Upper lobe of right lung (tissue), 1 donor: ENCODE data around the gene TMEM107. TPM values are rescaled to one million over a fixed set of nuclear protein-coding genes. Genes with fewer than 3 reads are reported as not detected.

Experiments used
- ATAC-seq: fragments of 200-7000 bp; cut with Tn5 transposase; one replicate; pipeline ENCODE4 v1.9.1; 2020; ENCODE audit warnings: mild to moderate bottlenecking, moderate library complexity
- DNase-seq: peaks from one replicate; pipeline ENCODE4 v3.0.0-alpha.2; 2020
- H3K27ac ChIP-seq: fragments of 200-600 bp; one replicate; pipeline ENCODE4 v1.8.0; 2022
- H3K27me3 ChIP-seq: fragments of 200-600 bp; one replicate; pipeline ENCODE4 v1.8.0; 2022; ENCODE audit warnings: mild to moderate bottlenecking
- H3K36me3 ChIP-seq: fragments of 200-600 bp; one replicate; pipeline ENCODE4 v1.8.0; 2022
- H3K4me1 ChIP-seq: fragments of 200-600 bp; one replicate; pipeline ENCODE4 v1.8.0; 2022
- H3K4me3 ChIP-seq: fragments of 200-600 bp; one replicate; pipeline ENCODE4 v1.8.0; 2022; ENCODE audit warnings: mild to moderate bottlenecking
- H3K9me3 ChIP-seq: fragments of 200-600 bp; one replicate; pipeline ENCODE4 v1.8.0; 2022
- intact Hi-C: fragments of 100-400 bp; cut with DNase I; formaldehyde crosslinking; loops from one replicate; pipeline ENCODE4 v1.11.0; 2022
- total RNA-seq: library from RNA; stranded (reverse); fragmentation: NEBNext Ultra II Directional; extraction: Animal tissue kit (Norgen Biotek cat#: 25700); gene quantifications from one replicate; pipeline ENCODE4 v1.2.1, GENCODE V29; 2021
- TF ChIP-seq, protein P1 (sequence below): fragments of 200-600 bp; IDR thresholded peaks from one replicate; pipeline ENCODE4 v1.8.0; 2022; ENCODE audit warnings: antibody characterized with exemption
- donor health status: DM: no; HTN: yes; CAD: no; lungs with severe emphysema.

TMEM107 gene
- total RNA-seq, 1 donor from 2014 or later: 9.3 TPM

DNA sequence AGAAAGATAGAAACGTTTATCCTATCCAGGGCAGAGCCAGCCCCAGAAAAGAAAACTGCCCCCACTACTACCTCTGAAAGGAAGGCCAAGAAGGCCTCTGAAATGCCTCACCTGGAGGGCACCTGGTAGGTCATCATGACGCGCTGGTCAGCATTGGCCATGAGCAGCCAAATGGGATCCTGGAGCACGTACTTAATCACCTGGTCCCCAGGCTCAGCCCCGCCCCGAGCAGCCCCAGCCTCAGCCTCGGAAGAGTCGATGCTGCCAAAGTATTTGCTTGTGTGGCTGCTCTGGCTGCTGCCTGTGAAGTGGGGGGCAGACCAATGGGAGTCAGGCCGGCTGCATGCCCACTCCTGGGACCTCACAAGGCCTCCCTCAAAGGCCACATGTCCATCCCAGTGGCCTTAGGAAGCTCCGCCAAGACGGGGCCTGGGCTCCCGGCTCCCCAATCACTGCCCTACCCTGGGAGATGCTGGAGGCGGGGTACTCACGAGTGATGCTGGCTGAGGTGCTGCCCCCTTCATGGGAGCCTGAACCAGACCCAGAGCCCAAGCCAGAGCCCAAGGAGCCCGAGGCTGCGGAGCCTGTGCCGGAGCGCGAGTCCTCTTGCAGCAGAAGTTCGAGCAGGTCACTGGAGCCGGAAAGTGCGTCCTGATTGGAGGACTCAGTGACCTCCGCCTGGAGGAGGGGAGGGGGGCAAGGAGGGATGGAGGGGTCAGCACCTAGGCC, 33.9 kb downstream of the TMEM107 start:
- intact Hi-C loops: no loop called here
- H3K27me3 ChIP-seq: no peaks in the 10 kb centered on the region
- ATAC-seq: no peak
- no peaks in the 10 kb centered on the region for H3K9me3 ChIP-seq
- DNase-seq: no peak
- no peak overlapping the region for H3K4me3 ChIP-seq
- peaks cover 18% of the 10 kb centered on the region for H3K4me1 ChIP-seq
- H3K36me3 ChIP-seq: peaks cover 81% of the 10 kb centered on the region
- TF ChIP-seq, protein P1, sequence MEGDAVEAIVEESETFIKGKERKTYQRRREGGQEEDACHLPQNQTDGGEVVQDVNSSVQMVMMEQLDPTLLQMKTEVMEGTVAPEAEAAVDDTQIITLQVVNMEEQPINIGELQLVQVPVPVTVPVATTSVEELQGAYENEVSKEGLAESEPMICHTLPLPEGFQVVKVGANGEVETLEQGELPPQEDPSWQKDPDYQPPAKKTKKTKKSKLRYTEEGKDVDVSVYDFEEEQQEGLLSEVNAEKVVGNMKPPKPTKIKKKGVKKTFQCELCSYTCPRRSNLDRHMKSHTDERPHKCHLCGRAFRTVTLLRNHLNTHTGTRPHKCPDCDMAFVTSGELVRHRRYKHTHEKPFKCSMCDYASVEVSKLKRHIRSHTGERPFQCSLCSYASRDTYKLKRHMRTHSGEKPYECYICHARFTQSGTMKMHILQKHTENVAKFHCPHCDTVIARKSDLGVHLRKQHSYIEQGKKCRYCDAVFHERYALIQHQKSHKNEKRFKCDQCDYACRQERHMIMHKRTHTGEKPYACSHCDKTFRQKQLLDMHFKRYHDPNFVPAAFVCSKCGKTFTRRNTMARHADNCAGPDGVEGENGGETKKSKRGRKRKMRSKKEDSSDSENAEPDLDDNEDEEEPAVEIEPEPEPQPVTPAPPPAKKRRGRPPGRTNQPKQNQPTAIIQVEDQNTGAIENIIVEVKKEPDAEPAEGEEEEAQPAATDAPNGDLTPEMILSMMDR: no peak
- no peak overlapping the region for H3K27ac ChIP-seq

DNA sequence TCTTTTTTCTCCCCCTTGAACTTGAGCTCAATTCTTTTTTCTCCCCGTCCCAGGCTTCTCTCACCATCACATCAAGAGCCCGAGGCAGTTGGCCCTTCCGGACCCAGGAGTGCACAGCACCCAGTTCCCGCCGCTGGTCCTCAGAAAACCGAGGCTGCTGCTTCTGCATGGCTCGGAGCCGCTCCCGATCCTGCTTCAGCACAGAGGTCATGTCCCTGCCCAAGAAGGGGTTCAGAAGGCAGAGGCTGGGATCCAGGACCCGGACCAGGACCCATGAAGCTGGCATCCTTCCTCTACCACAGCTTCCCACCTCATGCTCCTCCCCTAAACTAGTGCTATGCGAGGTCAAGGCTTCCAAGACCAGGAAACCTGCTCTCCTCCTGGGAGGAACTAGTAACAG, 34.4 kb downstream of the TMEM107 start:
- ATAC-seq (no peak), DNase-seq (no peak)
- no peaks in the 10 kb centered on the region for H3K27me3 ChIP-seq
- H3K4me1 ChIP-seq: peaks cover 18% of the 10 kb centered on the region
- intact Hi-C loops: no loop called here
- no peaks in the 10 kb centered on the region for H3K9me3 ChIP-seq
- peaks cover 76% of the 10 kb centered on the region for H3K36me3 ChIP-seq
- no peak overlapping the region for H3K27ac ChIP-seq
- TF ChIP-seq, protein P1: no peak
- no peak overlapping the region for H3K4me3 ChIP-seq

DNA sequence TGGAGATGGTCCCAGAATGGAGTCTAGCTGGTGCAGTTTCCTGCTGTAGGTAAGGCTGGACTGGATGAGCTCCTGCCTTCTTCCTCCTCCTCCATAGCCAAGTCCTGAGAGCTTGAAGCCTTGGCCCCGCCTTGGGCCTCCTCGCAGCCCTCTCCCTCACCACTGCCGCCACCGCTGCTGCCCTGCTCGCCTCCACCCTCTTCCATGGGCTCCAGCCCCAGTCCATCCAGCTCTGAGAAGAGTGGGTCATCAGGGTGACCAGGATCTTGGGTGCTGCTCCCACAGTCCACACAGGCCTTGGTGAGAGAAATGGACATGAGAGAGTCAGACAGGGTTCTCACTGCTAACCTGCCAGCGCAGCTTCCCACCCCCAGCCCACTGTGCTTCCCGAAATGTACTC, 35.1 kb downstream of the TMEM107 start:
- peaks cover 18% of the 10 kb centered on the region for H3K4me1 ChIP-seq
- H3K27me3 ChIP-seq: no peaks in the 10 kb centered on the region
- DNase-seq (no peak), ATAC-seq (no peak)
- H3K9me3 ChIP-seq: no peaks in the 10 kb centered on the region
- peaks cover 69% of the 10 kb centered on the region for H3K36me3 ChIP-seq
- TF ChIP-seq, protein P1: no peak
- H3K27ac ChIP-seq: no peak overlapping the region
- intact Hi-C loops: no loop called here
- no peak overlapping the region for H3K4me3 ChIP-seq

DNA sequence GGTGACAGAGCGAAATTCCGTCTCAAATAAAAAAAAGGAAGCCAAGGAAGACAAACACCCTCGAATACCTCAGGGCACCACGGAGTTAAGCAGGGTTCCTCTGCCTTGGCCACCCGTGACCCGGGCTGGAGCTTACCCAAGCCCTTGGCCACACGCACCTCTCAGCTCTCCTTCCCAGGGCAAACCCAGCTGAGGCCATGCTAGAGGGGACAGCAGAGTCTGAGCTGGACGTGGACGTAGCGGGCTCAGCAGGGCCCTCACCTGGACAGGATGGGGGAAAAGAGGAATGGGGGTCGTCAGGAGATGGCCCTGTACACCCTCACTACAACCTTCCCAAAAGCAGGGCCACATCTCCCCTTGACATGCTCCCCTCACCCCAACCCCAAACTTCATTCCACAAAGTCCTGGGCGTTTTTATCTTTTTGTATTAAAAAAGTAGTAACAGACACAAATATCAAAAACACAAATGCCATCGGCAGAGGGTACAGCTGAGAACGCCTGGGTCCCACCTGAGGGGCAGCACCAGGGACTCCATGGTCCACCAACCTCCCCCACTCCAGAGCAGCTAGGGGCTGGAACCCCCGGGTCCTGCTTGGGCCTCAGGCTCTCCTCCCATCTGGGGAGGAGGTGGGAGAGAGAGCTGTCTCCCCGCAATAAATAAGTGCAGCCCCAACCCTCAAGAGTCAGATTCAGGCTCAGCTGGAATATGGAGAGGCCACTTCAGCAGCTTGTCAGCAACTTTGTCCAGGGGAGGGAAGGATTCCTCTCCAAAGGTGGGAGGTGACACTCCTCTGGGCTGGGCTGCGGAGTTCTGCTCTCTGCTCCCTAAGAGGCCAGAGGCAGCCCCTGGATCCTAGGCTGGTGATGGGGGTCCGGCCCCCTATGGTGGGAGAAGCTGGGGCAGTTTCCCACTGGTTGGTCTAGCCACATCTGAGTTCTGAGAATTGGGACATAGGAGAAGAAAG, 35.8 kb downstream of the TMEM107 start:
- Histone ChIP-seq H3K4me3 (no peak overlapping the region), H3K36me3 (peaks cover 62% of the 10 kb centered on the region), H3K4me1 (peaks cover 18% of the 10 kb centered on the region), H3K27ac (peak overlapping the region; percentile 64), H3K9me3 (no peaks in the 10 kb centered on the region), H3K27me3 (no peaks in the 10 kb centered on the region)
- TF ChIP-seq, protein P1: no peak
- intact Hi-C loops: no loop called here
- DNase-seq: peak; percentile 69
- peak; percentile 0 for ATAC-seq

DNA sequence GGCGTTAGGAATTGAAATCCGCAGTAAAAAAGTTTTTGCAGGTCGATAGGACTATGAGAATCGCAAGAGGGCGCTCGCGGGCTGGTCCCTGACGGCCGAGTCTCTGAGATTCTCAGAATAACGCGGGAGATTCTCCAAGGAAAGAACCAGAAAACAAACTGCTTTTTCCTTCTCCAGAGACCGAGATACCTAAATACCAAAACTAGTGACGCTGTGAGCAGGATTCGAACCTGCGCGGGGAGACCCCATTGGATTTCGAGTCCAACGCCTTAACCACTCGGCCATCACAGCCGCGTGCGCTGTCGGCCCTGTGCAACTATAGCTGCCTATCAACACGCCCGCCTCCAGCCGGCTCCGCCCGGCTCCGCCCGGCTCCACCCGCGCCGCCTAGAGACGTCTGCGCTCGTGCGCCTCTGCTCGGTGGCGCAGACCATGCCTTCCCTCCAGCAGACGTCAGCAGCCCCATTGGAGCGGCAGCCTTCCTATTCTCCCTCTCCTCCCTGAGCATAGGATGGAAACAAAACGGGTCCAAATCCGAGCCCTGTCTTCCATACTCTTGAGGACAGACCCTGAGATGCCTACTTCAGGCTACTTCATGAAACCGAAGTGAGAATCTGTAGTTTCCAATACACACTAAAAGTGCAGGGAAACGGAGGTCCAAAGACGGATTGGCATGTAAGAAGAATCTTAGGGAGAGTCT, 37.4 kb downstream of the TMEM107 start:
- TF ChIP-seq, protein P1: peak; percentile 84

More for the DNA sequence above, 37.4 kb downstream of the TMEM107 start:
- H3K27ac ChIP-seq: peak overlapping the region; percentile 64
- H3K36me3 ChIP-seq: peaks cover 46% of the 10 kb centered on the region
- intact Hi-C loops: no loop called here
- no peaks in the 10 kb centered on the region for H3K9me3 ChIP-seq
- peak overlapping the region; percentile 40 for H3K4me3 ChIP-seq
- DNase-seq (peak; percentile 97), ATAC-seq (peak; percentile 92)
- peaks cover 18% of the 10 kb centered on the region for H3K4me1 ChIP-seq
- H3K27me3 ChIP-seq: no peaks in the 10 kb centered on the region
